B cell (primary cell): Measurements from ENCODE around the gene SMKR1.

Experiments
- CTCF ChIP-seq: fragments of 200-600 bp; IDR thresholded peaks from one replicate; pipeline ENCODE4 v1.8.0; 2022; ENCODE audit warnings: antibody characterized with exemption, mild to moderate bottlenecking
- EZH2 ChIP-seq: IDR thresholded peaks from 2 replicates; pipeline ENCODE4 v1.6.1; 2012; ENCODE audit warnings: borderline replicate concordance, low read depth, mild to moderate bottlenecking, moderate library complexity, low read length; ENCODE audit not compliant: insufficient read depth, poor library complexity, severe bottlenecking

GRCh38 chr7:129494041-129494440, 8.3 kb upstream of the SMKR1 start:
- TF ChIP-seq CTCF = no peak
- TF ChIP-seq EZH2 = no peak
